HG03039 (cell line): ENCODE measurements around the gene SAC3D1.
"Not testable (repeated sequence)": the region's sequence is repeated elsewhere in the genome, so short reads cannot be mapped to it uniquely, and the experiment has no call there.

Experiments used
- ATAC-seq: cut with Tn5 transposase; IDR thresholded peaks from one replicate; pipeline ENCODE4 v1.9.1; 2021; ENCODE audit warnings: mild to moderate bottlenecking, moderate library complexity; ENCODE audit not compliant: unreplicated experiment

The SAC3D1 gene

GRCh38 chr11:65040847-65041622 is at the start of gene SAC3D1:
Gene SAC3D1 (plus strand): TSS chr11:65041210. CDS start chr11:65041293, 83 bp downstream.
- ATAC-seq = peak; percentile 77

GRCh38 chr11:64994318-64994717 is 46.7 kb upstream of the SAC3D1 start:
- ATAC-seq = no peak

GRCh38 chr11:64996327-64996709 is 44.7 kb upstream of the SAC3D1 start:
- no peak for ATAC-seq

GRCh38 chr11:64996710-64997380 is 44.2 kb upstream of the SAC3D1 start, which contains the start of gene BATF2:
Gene BATF2 (minus strand): TSS chr11:64996971. CDS start chr11:64996914, 57 bp downstream.
- ATAC-seq = no peak

GRCh38 chr11:64998141-64998540 is 42.9 kb upstream of the SAC3D1 start:
- no peak for ATAC-seq

GRCh38 chr11:64998690-64999431 is 42.1 kb upstream of the SAC3D1 start:
- no peak for ATAC-seq

- ATAC-seq = no peak
These were observed 41.5 kb upstream of the SAC3D1 start for GRCh38 chr11:64999478-64999877.

GRCh38 chr11:65002706-65003105 is 38.3 kb upstream of the SAC3D1 start:
- no peak for ATAC-seq

GRCh38 chr11:65003282-65003681 is 37.7 kb upstream of the SAC3D1 start:
- no peak for ATAC-seq

- ATAC-seq = not testable (repeated sequence)
These were observed 37.0 kb upstream of the SAC3D1 start for GRCh38 chr11:65003968-65004367.

- no peak for ATAC-seq
These were observed 33.0 kb upstream of the SAC3D1 start for GRCh38 chr11:65008016-65008415.

- no peak for ATAC-seq
These were observed 32.1 kb upstream of the SAC3D1 start for GRCh38 chr11:65008873-65009272.

- ATAC-seq = peak; percentile 52
These were observed 27.7 kb upstream of the SAC3D1 start for GRCh38 chr11:65013130-65013887.

GRCh38 chr11:65013888-65014725 is 26.9 kb upstream of the SAC3D1 start, which contains the start of gene ARL2:
Gene ARL2 (plus strand): TSS chr11:65014160. CDS start chr11:65014208, 48 bp downstream.
- peak; percentile 76 for ATAC-seq

- no peak for ATAC-seq
These were observed 26.2 kb upstream of the SAC3D1 start for GRCh38 chr11:65014726-65015227.

GRCh38 chr11:65016705-65017104 is 24.3 kb upstream of the SAC3D1 start:
- ATAC-seq = no peak

- no peak for ATAC-seq
These were observed 23.1 kb upstream of the SAC3D1 start for GRCh38 chr11:65017937-65018336.

- no peak for ATAC-seq
These were observed 21.2 kb upstream of the SAC3D1 start for GRCh38 chr11:65019824-65020223.

- no peak for ATAC-seq
These were observed 20.0 kb upstream of the SAC3D1 start for GRCh38 chr11:65021003-65021402.

GRCh38 chr11:65021509-65021908 is 19.5 kb upstream of the SAC3D1 start:
- ATAC-seq = no peak
